HG02885 (cell line): Measurements from ENCODE around the gene RPS24.

Experiments used
- ATAC-seq: cut with Tn5 transposase; IDR thresholded peaks from one replicate; pipeline ENCODE4 v1.9.1; 2021; ENCODE audit warnings: mild to moderate bottlenecking; ENCODE audit not compliant: unreplicated experiment, poor library complexity

RPS24 gene

GRCh38 chr10:78081292-78081691 lies 47.6 kb downstream of the RPS24 start:
- no peak for ATAC-seq

GRCh38 chr10:78082636-78083035 lies 49.0 kb downstream of the RPS24 start:
- no peak for ATAC-seq
